Adipocyte (in vitro differentiated cells): ENCODE results near the gene UBXN11.

ENCODE experiments used
- DNase-seq: peaks from one replicate; pipeline ENCODE4 v3.0.0-alpha.2; 2015; ENCODE audit warnings: low read depth
- H3K27me3 ChIP-seq: replicated peaks from 2 replicates; pipeline ENCODE4 v1.7.0; 2013; ENCODE audit warnings: mild to moderate bottlenecking, low read length, moderate library complexity; ENCODE audit not compliant: control insufficient read depth, insufficient read depth
- H3K36me3 ChIP-seq: 2 replicates; pipeline ENCODE4 v1.7.0; 2013; ENCODE audit warnings: low read length, mild to moderate bottlenecking, moderate library complexity; ENCODE audit not compliant: control insufficient read depth, insufficient read depth, severe bottlenecking
- H3K4me1 ChIP-seq: 2 replicates; pipeline ENCODE4 v1.7.0; 2013; ENCODE audit warnings: mild to moderate bottlenecking, low read length, moderate library complexity; ENCODE audit not compliant: control insufficient read depth, insufficient read depth
- H3K4me3 ChIP-seq: 2 replicates; pipeline ENCODE4 v1.7.0; 2013; ENCODE audit warnings: mild to moderate bottlenecking, low read length, moderate library complexity
- H3K9ac ChIP-seq: 2 replicates; pipeline ENCODE4 v1.7.0; 2013; ENCODE audit warnings: mild to moderate bottlenecking, low read length, moderate library complexity
- H3K9me3 ChIP-seq: 2 replicates; pipeline ENCODE4 v1.7.0; 2013; ENCODE audit warnings: mild to moderate bottlenecking, low read length, moderate library complexity; ENCODE audit not compliant: control insufficient read depth

Gene UBXN11

DNA sequence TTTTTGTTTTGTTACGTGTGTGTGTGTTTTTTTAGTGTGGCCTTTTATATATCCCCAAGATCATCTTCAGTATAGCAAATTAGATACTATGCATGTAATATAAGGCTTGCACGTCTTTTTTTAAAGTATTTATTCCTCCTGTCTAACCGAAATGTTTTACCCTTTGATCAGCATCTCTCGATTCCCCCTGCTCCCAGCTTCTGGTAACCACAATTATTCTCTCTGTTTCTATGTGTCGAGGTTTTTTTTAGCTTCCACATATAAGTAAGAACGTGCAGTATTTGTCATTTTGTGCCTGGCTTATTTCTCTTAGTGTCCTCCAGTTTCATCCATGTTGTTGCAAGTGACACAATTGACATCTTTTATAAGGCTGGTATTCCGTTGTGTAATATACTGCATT is 53.7 kb downstream of the UBXN11 start:
- Histone ChIP-seq H3K4me3 (no peak overlapping the region), H3K9me3 (no peaks in the 10 kb centered on the region), H3K36me3 (peaks cover 28% of the 10 kb centered on the region), H3K27me3 (no peaks in the 10 kb centered on the region), H3K9ac (no peak overlapping the region), H3K4me1 (no peaks in the 10 kb centered on the region)
- no peak for DNase-seq

DNA sequence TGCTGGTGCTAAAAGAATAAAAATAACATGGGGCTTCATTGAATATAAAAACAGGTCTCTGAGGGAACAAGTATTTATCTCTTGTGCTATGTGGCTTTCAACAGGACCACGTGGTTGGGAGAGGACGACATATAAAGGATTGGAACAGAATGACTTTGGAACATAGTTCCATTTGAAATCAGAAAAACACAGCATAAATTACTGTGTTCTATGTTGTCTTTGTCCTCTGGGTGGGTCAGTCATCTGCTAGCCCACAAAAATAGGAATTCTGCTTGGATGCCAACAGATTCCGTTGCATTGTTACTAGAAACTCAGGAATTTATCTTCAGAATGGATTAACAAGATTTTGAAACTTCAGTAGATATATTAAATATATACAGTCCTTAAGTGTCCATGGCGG is 66.5 kb downstream of the UBXN11 start:
- Histone ChIP-seq H3K27me3 (no peaks in the 10 kb centered on the region), H3K4me3 (no peak overlapping the region), H3K9ac (no peak overlapping the region), H3K4me1 (peaks cover 20% of the 10 kb centered on the region), H3K9me3 (no peaks in the 10 kb centered on the region), H3K36me3 (no peaks in the 10 kb centered on the region)
- DNase-seq, result peak; percentile 38

DNA sequence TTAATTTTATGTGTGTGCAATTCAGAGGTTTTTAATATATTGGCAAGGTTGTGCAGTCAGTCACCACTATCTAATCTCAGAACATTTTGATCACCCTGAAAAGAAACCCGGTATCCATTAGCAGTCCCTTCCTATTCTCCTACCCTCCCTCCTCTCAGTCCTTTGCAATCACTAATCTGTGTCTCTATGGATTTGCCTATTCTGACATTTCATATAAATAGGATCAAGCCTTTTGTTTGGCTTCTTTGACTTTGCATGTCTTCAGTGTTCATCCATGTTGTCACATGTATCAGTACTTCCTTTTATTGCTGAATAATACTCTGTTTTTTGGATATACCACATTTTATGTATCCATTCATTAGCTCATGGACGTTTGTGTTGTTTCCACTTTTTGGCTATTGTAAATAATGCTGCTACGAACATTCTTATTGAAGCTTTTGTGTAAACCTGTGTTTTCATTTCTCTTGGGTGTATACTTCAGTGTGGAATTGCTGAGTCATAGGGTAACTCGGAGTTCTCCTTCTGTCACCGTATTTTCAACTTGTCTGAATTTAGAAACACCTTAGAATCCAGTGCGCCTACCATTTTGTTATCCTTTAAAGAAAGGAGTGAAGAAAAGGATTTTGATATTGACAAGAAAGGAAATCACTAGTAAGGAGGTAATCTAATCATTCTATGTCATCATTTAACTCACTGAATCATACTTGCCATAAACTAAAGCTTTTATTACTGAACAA is 69.0 kb downstream of the UBXN11 start:
- no peak overlapping the region for H3K9ac ChIP-seq
- no peaks in the 10 kb centered on the region for H3K9me3 ChIP-seq
- H3K27me3 ChIP-seq, result no peaks in the 10 kb centered on the region
- H3K4me3 ChIP-seq, result no peak overlapping the region
- peak; percentile 46 for DNase-seq
- peaks cover 25% of the 10 kb centered on the region for H3K4me1 ChIP-seq
- H3K36me3 ChIP-seq, result no peaks in the 10 kb centered on the region

DNA sequence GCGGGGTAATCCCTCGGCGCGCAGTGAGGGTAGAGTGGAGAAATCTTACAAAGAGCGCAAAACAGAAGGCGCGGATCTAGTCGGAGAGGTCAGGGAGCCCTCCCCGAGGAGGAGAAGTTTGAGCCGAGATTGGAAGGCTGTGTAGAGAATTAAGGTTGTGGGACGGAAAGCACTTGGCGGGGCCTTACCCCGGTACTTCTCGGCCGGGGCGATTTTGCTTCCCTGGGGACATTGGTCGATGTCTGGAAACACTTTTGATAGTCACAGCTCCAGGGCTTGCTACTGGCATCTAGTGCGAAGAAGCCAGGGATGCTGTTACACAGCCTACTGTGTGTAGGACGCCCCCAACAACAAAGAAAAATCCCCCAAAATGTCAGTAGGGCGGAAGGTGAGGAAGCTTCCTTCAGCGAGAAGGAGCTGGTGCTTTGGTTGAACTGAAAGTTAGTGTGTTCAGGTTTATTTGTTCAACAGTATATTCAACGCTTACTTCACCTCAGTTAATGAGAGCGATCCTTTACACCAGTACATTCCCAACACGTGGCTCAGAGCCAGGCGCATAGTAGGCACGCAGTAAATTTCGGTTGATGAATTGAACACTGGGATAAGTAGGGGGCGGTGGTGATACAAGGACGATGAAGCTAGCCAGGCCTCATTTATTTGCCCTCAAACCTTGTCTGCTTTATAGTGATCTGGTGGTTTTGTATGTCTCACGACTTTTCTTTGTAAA is 71.6 kb downstream of the UBXN11 start:
- Histone ChIP-seq H3K36me3 (no peaks in the 10 kb centered on the region), H3K9me3 (no peaks in the 10 kb centered on the region), H3K9ac (peak overlapping the region; percentile 91), H3K4me1 (peaks cover 19% of the 10 kb centered on the region), H3K27me3 (no peaks in the 10 kb centered on the region), H3K4me3 (peak overlapping the region; percentile 93)
- DNase-seq, result peak; percentile 59

DNA sequence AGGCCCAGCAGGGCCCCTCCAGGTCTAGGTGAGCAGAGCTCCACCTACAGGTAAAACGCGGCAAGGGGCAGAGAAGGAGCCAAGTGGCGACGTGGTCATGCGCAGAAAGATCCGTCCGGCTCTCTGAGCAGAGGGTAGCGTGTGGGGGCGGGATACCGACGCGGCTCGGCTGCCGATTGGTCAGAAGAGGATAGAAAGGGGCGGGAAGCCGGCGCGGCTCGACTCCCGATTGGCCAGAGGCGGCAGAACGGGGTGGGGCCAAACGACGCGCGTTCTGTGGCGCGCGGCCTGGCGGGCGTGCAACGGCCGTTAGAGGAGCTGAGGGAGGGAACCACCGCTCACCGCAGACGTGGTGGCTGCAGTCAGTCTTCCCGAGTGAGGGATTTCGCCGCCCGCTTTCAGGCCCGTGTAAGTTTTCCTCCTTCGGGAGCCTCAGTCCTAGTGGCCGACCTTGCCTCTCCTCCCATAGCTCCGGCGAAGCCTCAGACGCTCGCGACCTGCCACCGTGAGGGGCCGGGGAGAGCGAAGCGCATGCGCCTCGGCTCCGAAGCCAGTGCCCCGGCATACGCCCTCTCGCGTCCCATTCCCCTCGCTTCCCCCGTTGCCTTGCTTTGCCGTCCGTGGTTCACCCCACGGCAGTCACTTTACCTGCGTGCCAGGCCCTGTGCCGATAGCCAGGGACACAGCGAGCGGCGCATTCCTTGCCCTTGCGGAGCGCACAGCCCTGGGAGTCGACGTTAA is 72.4 kb downstream of the UBXN11 start, which contains the start of gene CEP85:
CEP85 (plus strand) TSS at position 298 of the 741 bp plus-strand sequence. CDS start 5,584 bp downstream, outside the sequence.
- Histone ChIP-seq H3K36me3 (no peaks in the 10 kb centered on the region), H3K4me3 (peak within 1 kb of the TSS; percentile 93), H3K9ac (peak within 1 kb of the TSS; percentile 91), H3K9me3 (no peaks in the 10 kb centered on the region), H3K4me1 (peaks cover 14% of the 10 kb centered on the region), H3K27me3 (no peaks in the 10 kb centered on the region)
- DNase-seq, result peak; percentile 99
